Fibroblast of skin of scalp (primary cell): ENCODE measurements around the gene UBE3D. TPM values are rescaled to one million over a fixed set of nuclear protein-coding genes. Genes with fewer than 3 reads are reported as not detected.
A peak's percentile ranks its signal among the peaks of the same experiment; 100 is the strongest.

Source experiments
- DNase-seq: peaks from one replicate; pipeline ENCODE4 v3.0.0-alpha.2; 2013
- polyA plus RNA-seq, 2 experiments: library from polyadenylated mRNA; unstranded; fragments of 120-200 nt; gene quantifications; one replicate each; pipeline ENCODE4 v1.2.1, GENCODE V29; 2013; ENCODE audit not compliant: insufficient read length in 2 of 2

Gene UBE3D, protein sequence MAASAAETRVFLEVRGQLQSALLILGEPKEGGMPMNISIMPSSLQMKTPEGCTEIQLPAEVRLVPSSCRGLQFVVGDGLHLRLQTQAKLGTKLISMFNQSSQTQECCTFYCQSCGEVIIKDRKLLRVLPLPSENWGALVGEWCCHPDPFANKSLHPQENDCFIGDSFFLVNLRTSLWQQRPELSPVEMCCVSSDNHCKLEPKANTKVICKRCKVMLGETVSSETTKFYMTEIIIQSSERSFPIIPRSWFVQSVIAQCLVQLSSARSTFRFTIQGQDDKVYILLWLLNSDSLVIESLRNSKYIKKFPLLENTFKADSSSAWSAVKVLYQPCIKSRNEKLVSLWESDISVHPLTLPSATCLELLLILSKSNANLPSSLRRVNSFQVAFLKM
- polyA plus RNA-seq (2013, experiment 1 of 2; ENCODE audit: insufficient read length): 4.7 TPM
- polyA plus RNA-seq (2013, experiment 2 of 2; ENCODE audit: insufficient read length): 4.1 TPM

- peak; percentile 80 for DNase-seq
Measured at GRCh38 chr6:83065511-83066192, at the start of gene UBE3D. Gene UBE3D, minus strand, starts transcription at chr6:83065841. Its CDS starts 123 bp downstream, at chr6:83065718.

GRCh38 chr6:83114164-83114563, 48.5 kb upstream of the UBE3D start:
- no peak for DNase-seq

- DNase-seq: peak; percentile 11
Measured at GRCh38 chr6:83113258-83113657, 47.6 kb upstream of the UBE3D start.

GRCh38 chr6:83108378-83108777, 42.7 kb upstream of the UBE3D start:
- no peak for DNase-seq

- DNase-seq: no peak
Measured at GRCh38 chr6:83098589-83098988, 32.9 kb upstream of the UBE3D start.

DNA sequence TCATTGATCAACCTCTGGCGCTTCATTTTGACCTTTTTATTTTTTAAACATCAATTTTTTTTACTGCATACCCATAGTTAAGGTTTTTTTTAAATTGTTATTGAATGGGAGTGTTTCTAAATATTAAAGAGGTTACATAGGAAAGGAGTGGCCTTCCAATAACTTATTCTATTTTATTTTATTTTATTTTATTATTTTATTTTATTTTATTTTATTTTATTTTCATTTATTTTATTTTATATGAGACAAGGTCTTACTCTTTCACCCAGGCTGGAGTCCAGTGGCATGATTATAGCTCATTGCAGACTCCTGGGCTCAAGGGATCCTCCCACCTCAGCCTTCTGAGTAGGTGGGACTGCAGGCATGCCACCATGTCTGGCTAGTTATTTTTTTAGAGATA, 32.0 kb upstream of the UBE3D start:
- DNase-seq: no peak

DNA sequence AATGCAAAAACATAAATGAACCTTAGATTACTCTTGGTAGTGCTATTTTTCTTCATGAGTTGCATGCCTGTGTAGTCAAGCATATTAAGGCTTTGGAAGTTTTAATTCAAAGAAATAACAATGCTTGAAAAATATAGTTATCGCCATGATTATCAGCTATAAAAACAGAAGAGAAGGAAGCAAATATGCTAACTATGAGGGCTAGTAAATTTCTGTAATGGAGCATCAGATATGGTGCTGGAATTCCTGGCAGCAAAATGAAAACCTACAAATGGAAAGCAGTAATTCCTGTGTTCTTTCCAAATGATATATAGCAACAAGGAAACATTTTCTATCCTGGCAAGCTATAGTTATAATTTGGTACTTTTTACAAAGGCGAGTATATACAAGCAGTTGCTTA, 31.6 kb upstream of the UBE3D start:
- peak; percentile 36 for DNase-seq

DNA sequence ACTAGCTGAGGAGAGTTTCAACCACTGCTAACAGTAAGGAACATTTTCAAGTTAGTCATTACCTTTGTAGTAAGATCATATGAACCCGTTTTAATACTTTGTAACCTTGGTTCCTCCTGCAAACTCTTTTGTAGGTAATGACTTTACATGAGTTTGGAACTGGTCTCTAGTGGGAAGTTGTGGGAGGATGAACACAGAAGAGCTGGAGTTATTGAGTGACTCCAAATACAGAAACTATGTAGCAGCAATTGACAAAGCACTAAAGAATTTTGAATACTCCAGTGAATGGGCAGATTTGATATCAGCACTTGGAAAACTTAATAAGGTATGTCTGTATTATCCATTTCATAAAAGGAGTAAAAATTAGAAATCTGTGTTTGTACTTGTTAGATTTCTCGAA, 31.1 kb upstream of the UBE3D start:
- DNase-seq: peak; percentile 27

- DNase-seq: peak; percentile 15
Measured at GRCh38 chr6:83092756-83093399, 27.2 kb upstream of the UBE3D start.

GRCh38 chr6:83086751-83087150, 21.1 kb upstream of the UBE3D start:
- no peak for DNase-seq

- no peak for DNase-seq
Measured at GRCh38 chr6:83083476-83083875, 17.8 kb upstream of the UBE3D start.

GRCh38 chr6:83073615-83074014, 8.0 kb upstream of the UBE3D start:
- no peak for DNase-seq

DNA sequence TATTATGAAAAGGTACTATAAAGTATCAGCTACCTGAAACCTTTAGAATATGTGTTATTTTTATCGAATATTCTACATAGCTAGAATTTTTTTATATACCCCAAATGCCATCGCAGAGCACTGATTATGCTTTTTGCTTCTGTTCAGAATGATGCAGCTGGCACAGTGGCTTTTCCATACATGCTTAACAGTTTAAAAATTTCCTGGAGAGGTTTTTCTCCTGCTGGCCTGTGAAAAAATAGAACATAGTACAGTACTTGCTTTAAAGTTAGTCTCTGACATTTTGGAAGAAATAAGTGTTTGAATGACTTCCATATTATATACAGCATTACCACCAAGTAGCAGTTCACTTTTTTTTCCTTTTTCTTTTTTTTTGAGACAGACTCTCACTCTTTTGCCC, 7.1 kb upstream of the UBE3D start:
- no peak for DNase-seq

GRCh38 chr6:83071707-83072106, 6.1 kb upstream of the UBE3D start:
- no peak for DNase-seq

DNA sequence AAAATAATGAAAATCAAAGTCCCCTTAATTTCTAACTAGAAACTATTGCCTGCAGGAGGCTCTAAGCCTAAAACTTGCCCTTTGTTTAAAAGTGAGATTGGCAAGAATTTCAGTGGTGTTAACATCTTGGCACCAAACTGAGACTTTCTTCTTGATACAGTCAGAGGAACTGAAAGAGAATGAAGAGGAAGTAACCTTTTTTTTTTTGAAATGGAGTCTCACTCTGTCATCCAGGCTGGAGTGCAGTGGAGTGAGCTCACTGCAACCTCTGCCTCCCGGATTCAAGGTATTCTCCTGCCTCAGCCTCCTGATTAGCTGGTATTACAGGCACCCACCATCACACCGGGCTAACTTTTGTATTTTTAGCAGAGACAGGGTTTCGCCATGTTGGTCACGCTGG, 5.4 kb upstream of the UBE3D start:
- DNase-seq: no peak

DNA sequence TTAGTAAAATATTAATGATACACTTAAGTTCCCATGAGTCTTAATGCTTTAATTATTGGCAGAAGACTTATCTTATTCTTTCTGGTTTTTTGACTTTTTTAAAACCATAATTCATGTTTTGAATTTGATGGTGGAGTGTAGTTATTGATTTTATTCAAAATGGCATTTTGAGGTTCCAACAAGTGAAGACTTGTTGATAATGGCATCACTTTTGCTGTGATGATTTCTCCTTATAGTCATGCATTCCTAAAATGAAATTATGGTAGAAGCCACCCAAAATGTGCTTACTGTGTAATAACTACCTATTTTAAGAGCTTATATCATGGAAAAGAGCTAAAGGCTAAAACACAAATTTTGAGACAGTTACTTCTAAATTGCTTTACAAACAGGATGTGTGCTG, 4.0 kb upstream of the UBE3D start:
- no peak for DNase-seq

DNA sequence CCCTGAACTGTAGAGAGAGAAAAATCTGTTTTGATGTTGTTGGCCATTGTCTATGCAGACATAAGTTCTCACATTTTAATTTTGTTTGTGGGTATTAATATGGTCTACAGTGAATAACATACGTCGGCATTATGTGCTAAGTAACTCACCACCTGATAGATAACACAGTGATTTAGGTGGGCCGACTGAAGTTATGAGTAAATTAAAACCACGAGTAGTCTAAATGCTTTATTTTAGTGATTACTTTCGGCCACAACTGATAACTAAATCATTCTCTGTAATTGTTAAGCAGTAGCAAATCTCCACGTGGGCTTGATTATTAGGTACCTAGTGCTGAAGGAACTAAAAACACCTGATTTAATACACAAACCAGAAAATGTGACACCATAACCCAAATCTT, 3.0 kb upstream of the UBE3D start:
- no peak for DNase-seq

GRCh38 chr6:83067448-83068439, 2.1 kb upstream of the UBE3D start, which contains the start of gene DOP1A:
Gene DOP1A, plus strand, starts transcription at chr6:83067671. Its CDS starts 29,307 bp downstream, at chr6:83096978.
- peak; percentile 92 for DNase-seq

- DNase-seq: peak; percentile 94
Measured at GRCh38 chr6:83062225-83062624, 3.4 kb downstream of the UBE3D start.

GRCh38 chr6:83061190-83061589, 4.5 kb downstream of the UBE3D start:
- peak; percentile 69 for DNase-seq

DNA sequence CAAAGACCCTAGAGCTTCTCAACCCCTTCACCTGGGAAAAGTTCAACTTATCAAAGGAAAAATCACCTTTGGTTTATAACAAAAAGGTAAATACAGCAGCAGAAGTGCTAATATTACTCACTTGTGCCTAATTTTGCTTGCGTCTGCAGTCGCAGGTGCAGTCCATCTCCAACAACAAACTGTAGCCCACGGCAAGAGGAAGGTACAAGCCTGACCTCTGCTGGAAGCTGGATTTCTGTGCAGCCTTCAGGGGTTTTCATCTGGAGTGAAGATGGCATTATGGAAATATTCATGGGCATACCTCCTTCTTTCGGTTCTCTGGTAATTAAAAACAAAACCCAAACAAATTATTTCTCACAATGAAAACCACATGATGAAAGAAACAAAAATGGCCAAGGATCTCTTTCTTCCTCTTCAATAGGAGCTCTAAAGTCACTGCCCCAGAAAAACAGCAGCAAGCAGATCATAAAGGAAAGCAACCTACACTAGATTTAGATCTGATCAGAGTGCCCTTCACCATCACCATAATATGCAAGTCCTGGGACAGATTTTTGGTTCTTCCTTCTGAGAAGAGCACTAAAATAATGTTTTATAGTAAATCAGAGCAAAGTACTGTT, 7.8 kb downstream of the UBE3D start:
- DNase-seq: peak; percentile 58
